ENCODE measurements around the gene QSOX1. TPM values are rescaled to one million over a fixed set of nuclear protein-coding genes. Genes with fewer than 3 reads are reported as not detected.
A peak's percentile ranks its signal among the peaks of the same experiment; 100 is the strongest.

The QSOX1 gene
- total and polyA plus RNA-seq, 9 of the 15 experiments (the other 6 are each of a cell fraction or from before 2014, with no cell fraction given), result 4.0 to 53.1 (median 15.0) TPM

DNA sequence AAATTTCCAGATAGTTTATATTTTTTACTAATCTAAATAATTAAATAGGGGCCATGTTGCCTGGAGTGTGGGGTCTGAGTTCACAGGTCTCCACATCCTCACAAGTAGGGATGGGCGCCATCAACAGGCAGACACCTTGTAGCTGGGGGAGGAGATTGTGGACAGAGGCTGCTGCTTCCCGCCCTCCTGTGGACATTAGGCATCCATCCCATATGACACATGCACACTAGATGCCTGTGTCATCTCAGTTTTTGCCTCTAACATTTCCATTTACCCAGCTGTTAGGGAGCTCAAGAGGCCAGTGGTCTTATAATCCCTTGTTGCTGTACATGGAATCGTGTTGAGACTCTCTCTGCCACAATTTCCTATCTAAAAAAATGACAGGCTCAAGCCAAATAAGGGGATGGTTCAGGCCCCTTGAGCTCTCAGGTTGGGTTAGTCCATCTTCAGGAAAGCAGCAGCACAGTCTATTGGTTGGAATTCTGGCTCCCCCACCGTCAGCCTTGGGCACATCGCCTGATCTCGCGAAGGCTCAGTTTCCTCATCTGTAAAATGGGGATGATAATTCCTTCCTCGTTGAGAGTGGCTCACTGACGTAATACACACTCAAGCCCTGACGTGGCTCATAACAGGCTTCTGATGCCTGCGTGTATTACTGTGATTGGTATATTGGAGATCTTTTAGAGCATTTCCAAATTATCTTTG, 89.0 kb downstream of the QSOX1 start (continued):
- peak; percentile 31; the same call in 1 of the 2 replicates for TF ChIP-seq REST (IDR thresholded peaks at IDR 0.05; ENCODE audit: borderline replicate concordance)
- no peak for TF ChIP-seq REST (CRISPR knock-in tag; IDR thresholded peaks at IDR 0.05; ENCODE audit: low read depth)
- TF ChIP-seq ZNF766 (CRISPR knock-in tag; conservative IDR thresholded peaks at IDR 0.05), result no peak
- peak; percentile 55; the same call in 1 of the 2 replicates for TF ChIP-seq HDAC2 (IDR thresholded peaks at IDR 0.05)
- TF ChIP-seq, protein P1, sequence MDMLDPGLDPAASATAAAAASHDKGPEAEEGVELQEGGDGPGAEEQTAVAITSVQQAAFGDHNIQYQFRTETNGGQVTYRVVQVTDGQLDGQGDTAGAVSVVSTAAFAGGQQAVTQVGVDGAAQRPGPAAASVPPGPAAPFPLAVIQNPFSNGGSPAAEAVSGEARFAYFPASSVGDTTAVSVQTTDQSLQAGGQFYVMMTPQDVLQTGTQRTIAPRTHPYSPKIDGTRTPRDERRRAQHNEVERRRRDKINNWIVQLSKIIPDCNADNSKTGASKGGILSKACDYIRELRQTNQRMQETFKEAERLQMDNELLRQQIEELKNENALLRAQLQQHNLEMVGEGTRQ (CRISPR knock-in tag; IDR thresholded peaks at IDR 0.05), result peak; percentile 13; the same call in 1 of the 2 replicates
- TF ChIP-seq, protein P2, sequence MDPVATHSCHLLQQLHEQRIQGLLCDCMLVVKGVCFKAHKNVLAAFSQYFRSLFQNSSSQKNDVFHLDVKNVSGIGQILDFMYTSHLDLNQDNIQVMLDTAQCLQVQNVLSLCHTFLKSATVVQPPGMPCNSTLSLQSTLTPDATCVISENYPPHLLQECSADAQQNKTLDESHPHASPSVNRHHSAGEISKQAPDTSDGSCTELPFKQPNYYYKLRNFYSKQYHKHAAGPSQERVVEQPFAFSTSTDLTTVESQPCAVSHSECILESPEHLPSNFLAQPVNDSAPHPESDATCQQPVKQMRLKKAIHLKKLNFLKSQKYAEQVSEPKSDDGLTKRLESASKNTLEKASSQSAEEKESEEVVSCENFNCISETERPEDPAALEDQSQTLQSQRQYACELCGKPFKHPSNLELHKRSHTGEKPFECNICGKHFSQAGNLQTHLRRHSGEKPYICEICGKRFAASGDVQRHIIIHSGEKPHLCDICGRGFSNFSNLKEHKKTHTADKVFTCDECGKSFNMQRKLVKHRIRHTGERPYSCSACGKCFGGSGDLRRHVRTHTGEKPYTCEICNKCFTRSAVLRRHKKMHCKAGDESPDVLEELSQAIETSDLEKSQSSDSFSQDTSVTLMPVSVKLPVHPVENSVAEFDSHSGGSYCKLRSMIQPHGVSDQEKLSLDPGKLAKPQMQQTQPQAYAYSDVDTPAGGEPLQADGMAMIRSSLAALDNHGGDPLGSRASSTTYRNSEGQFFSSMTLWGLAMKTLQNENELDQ (CRISPR knock-in tag; IDR thresholded peaks at IDR 0.05; ENCODE audit: borderline replicate concordance), result no peak
- TF ChIP-seq ATF7 (IDR thresholded peaks at IDR 0.05), result no peak
- no peak for TF ChIP-seq NFIX (CRISPR knock-in tag; IDR thresholded peaks at IDR 0.05; ENCODE audit: low read depth)
- no peak for TF ChIP-seq FOXJ2 (tag; IDR thresholded peaks at IDR 0.05)
- no peak for TF ChIP-seq ZNF263 (CRISPR knock-in tag; IDR thresholded peaks at IDR 0.05; ENCODE audit: borderline replicate concordance)
- TF ChIP-seq, protein P3, sequence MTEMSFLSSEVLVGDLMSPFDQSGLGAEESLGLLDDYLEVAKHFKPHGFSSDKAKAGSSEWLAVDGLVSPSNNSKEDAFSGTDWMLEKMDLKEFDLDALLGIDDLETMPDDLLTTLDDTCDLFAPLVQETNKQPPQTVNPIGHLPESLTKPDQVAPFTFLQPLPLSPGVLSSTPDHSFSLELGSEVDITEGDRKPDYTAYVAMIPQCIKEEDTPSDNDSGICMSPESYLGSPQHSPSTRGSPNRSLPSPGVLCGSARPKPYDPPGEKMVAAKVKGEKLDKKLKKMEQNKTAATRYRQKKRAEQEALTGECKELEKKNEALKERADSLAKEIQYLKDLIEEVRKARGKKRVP (CRISPR knock-in tag; IDR thresholded peaks at IDR 0.05), result no peak
- no peak for TF ChIP-seq SAFB2 (IDR thresholded peaks at IDR 0.05; ENCODE audit: borderline replicate concordance, low read depth, low read length, severe bottlenecking)
- TF ChIP-seq RCOR1 (IDR thresholded peaks at IDR 0.05; ENCODE audit: borderline replicate concordance in 1 of 2, low read depth in 2 of 2, low read length in 2 of 2), result peak in 1 of 2 experiments; percentile 60; a peak in 2 of 4 replicates
- no peak for TF ChIP-seq STAG1 (CRISPR knock-in tag; IDR thresholded peaks at IDR 0.05; ENCODE audit: borderline replicate concordance)

Data from K562 (cell line).